Measurements from ENCODE around the gene USP19.
A peak's percentile ranks its signal among the peaks of the same experiment; 100 is the strongest.

The USP19 gene, protein sequence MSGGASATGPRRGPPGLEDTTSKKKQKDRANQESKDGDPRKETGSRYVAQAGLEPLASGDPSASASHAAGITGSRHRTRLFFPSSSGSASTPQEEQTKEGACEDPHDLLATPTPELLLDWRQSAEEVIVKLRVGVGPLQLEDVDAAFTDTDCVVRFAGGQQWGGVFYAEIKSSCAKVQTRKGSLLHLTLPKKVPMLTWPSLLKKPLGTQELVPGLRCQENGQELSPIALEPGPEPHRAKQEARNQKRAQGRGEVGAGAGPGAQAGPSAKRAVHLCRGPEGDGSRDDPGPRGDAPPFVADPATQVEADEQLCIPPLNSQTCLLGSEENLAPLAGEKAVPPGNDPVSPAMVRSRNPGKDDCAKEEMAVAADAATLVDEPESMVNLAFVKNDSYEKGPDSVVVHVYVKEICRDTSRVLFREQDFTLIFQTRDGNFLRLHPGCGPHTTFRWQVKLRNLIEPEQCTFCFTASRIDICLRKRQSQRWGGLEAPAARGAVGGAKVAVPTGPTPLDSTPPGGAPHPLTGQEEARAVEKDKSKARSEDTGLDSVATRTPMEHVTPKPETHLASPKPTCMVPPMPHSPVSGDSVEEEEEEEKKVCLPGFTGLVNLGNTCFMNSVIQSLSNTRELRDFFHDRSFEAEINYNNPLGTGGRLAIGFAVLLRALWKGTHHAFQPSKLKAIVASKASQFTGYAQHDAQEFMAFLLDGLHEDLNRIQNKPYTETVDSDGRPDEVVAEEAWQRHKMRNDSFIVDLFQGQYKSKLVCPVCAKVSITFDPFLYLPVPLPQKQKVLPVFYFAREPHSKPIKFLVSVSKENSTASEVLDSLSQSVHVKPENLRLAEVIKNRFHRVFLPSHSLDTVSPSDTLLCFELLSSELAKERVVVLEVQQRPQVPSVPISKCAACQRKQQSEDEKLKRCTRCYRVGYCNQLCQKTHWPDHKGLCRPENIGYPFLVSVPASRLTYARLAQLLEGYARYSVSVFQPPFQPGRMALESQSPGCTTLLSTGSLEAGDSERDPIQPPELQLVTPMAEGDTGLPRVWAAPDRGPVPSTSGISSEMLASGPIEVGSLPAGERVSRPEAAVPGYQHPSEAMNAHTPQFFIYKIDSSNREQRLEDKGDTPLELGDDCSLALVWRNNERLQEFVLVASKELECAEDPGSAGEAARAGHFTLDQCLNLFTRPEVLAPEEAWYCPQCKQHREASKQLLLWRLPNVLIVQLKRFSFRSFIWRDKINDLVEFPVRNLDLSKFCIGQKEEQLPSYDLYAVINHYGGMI (N-terminal part only)

DNA sequence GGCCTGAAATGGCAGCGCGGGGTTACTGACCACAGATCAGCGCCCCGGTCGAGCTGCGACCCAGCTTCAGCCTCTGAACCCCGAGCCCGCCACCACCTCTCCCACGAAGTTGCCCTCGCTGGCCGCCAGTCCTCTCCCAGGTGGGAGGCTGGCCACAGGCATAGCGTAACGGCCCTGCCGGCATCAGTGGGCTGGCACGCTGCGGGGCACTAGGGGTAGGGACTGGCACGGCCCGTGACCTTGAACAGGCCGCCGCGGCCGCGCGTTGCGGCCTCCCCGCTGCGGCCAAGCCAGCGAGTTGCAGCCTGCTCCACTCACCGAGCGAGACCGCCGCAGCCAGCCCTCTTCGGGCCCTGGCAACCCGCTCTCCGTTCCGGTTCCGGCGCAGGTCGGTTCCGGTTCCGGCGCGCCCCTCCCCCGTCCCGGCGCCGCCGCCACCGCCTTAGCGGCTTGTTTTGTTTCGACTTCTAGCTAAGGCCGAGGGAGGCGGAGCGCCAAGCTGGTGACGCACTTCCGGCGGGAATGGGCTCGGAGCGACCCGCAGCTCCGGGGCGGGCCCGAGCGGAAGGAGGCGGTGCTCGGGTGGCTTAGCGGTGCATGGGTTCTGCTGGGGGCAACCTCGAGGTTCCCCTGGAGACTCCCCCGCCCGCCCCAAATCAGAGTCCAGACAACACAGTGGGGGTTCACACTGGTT lies at the start of gene USP19:
USP19 (minus strand) TSS at position 386 of the 694 bp plus-strand sequence. CDS start 1,678 bp downstream, outside the sequence.
- DNase-seq (ENCODE audit: low spot score): peak; percentile 96

- DNase-seq (ENCODE audit: low spot score): no peak
These were observed 46.3 kb upstream of the USP19 start for GRCh38 chr3:49166752-49167556.

GRCh38 chr3:49165771-49166751 lies 45.4 kb upstream of the USP19 start, which contains the start of gene CCDC71:
CCDC71 (minus strand) TSS chr3:49166331; CDS start chr3:49164208, 2,123 bp downstream.
- peak; percentile 57 for DNase-seq (ENCODE audit: low spot score)

GRCh38 chr3:49164983-49165720 lies 44.5 kb upstream of the USP19 start:
- no peak for DNase-seq (ENCODE audit: low spot score)

DNA sequence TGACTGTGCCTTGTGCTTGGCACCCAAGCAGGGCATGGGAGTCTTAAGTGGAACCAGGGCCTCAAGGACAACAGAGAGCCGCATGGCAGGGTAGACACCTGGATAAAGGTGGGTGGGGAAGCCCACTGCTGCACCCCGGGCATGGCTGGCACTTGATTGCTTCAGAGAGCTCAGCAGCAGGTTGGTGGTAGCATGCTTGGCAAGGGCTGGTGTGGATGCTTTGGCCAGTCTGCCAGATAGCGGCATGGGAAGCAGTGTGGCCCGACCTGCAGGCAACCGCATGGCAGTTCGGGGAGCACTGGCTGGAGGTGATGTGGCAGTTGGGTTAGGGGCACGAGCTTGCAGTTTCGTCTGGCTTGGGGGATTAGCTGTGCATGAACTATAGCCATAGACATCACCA lies 43.0 kb upstream of the USP19 start:
- DNase-seq (ENCODE audit: low spot score): no peak

- DNase-seq (ENCODE audit: low spot score): no peak
These were observed 42.3 kb upstream of the USP19 start for GRCh38 chr3:49162751-49163419.

DNA sequence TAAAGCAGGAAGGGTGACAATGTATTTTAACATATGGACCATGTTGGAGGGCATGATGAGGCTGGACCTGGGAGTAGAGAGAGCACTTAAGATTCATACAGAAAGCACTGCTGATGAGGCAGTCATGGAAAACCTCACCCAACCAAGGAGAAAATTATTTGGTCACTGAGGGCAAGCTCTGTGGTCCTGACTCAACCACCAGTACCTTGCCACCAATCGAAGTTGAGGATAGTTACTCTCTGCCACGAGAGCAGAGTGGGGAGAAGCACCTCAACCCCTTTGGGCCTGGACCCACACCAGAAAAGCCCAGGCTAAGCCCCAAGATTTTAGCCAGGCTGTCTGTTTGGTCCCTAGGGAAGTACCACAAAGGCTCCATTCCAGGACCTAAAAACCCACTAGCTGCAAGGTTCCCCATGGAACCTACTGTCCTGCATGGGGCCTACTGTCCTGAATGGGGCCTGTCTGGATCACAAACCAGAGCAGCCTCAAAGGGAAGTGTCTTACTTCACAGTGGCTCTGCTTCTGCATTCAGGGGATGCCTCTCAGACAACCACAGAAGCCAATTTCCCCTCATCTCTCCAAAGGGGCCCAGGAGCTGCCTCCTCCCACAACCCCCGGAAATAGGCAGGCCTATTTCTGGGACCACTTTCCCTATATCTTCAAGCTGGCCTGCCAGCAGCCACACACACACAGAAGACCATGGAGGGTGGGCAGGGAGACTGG lies 41.3 kb upstream of the USP19 start:
- no peak for DNase-seq (ENCODE audit: low spot score)

DNA sequence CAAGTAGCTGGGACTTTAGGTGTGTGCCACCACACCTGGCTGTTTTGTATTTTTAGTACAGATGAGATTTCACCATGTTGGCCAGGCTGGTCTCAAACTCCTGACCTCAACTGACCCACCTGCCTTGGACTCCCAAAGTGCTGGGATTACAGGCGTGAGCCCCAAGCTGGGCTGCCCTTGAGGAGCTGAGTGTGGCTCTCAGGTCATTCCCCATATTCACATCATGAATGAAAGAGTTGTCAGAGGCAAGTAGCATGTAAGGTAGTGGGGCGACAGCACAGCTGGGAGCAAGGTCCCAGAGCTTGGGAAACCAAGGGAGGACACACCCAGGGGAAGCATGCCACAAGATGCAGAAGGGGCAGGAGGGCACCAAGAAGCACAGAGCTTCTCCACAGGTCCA lies 40.6 kb upstream of the USP19 start:
- DNase-seq (ENCODE audit: low spot score): no peak

DNA sequence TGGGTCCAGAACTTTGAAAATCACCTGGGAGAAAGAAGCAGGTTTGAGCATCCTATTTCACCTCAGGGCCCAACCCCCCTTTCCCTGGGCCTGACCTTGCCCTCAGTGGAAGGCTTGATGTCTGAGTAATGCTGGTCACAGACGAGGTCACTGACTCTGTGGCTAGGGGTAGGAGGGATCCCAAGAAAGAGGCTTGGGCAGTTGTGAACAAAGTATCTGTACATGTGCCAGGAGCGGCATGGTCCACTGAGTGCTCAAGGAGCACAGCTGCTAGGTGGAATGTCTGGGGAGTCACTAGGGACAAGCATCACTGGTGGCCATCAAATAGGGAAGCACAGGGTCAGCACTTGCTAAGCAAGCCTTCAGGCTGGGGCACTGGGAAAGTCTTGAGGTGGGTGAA lies 38.2 kb upstream of the USP19 start:
- DNase-seq (ENCODE audit: low spot score): no peak

DNA sequence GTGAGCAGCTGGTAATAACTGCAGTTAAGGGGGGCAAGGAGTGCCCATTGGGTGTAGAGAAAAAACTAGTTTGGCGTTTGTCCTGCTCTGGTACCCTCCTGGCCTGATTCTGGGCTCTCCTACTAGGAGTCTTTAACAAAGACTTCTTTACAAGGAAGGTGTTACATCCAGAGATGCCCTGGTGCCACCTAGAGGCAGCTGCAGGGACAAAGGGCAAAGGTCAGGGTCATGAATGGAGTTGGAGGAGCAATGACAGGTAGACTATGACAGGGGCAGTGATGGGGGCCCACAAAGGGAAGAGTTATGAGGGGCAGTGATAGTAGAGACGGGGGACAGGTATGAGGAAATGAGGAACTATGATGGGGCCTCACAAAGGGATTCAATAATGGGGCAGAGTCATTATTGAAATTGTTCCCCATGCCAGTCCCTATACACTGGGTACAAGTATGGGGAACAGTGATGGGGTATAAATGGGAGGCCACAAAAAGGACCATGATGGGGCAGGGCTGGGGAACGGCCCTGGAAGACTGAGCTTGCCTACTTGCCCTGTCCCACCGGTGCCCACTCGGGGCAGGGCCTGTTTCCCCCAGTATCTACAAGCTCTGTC lies 37.6 kb upstream of the USP19 start:
- no peak for DNase-seq (ENCODE audit: low spot score)

DNA sequence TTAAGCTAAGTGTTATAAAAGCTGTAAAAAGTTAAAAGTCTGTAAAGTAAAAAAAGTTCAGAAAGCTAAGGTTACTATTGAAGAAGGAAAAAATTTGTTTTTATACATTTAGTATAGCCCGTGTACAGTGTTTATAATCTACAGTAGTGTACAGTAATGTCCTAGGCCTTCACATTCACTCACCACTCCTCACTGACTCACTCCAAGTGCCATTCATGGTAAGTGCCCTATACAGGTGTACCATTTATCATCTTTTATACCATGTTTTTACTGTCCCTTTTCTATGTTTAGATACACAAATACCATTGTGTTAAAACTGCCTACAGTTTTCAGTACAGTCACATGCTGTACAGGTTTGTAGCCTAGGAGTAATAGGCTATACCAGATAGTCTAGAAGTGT lies 36.7 kb upstream of the USP19 start:
- no peak for DNase-seq (ENCODE audit: low spot score)

DNA sequence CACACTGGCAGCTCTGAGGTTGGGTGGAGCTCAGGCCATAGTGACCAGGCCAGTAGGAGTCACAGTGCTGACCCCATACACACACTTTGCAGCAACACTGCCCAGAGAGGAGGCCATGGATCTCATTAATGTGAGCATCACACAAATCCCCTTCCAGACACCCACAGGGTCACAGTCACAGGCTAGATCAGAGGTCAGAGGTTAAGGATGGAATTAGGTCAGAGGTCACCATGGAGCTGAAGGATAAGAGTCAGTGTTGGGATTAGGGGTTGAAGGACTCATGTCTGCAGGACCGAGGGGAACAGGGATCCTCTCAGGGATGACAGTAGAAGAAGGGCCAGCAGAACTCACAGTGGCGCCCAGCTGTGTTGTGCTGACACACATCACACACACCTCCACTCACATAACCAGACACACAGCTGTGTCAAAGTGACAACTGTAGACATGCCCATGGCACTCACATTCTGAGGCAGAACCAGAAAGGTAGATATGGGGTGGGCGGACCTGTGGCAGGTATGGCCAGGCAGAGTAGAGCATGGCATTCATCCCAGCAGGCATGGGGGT lies 32.8 kb upstream of the USP19 start:
- DNase-seq (ENCODE audit: low spot score): no peak

GRCh38 chr3:49151610-49152009 lies 31.0 kb upstream of the USP19 start:
- DNase-seq (ENCODE audit: low spot score): no peak

GRCh38 chr3:49148159-49148558 lies 27.5 kb upstream of the USP19 start:
- DNase-seq (ENCODE audit: low spot score): no peak

- no peak for DNase-seq (ENCODE audit: low spot score)
These were observed 19.5 kb upstream of the USP19 start for GRCh38 chr3:49140080-49140479.

GRCh38 chr3:49135499-49135898 lies 14.9 kb upstream of the USP19 start:
- DNase-seq (ENCODE audit: low spot score): no peak
